ENCODE results near the gene BRSK2.

The BRSK2 gene

GRCh38 chr11:1454576-1454975, 64.8 kb downstream of the BRSK2 start:
- DNase-seq: no peak

DNA sequence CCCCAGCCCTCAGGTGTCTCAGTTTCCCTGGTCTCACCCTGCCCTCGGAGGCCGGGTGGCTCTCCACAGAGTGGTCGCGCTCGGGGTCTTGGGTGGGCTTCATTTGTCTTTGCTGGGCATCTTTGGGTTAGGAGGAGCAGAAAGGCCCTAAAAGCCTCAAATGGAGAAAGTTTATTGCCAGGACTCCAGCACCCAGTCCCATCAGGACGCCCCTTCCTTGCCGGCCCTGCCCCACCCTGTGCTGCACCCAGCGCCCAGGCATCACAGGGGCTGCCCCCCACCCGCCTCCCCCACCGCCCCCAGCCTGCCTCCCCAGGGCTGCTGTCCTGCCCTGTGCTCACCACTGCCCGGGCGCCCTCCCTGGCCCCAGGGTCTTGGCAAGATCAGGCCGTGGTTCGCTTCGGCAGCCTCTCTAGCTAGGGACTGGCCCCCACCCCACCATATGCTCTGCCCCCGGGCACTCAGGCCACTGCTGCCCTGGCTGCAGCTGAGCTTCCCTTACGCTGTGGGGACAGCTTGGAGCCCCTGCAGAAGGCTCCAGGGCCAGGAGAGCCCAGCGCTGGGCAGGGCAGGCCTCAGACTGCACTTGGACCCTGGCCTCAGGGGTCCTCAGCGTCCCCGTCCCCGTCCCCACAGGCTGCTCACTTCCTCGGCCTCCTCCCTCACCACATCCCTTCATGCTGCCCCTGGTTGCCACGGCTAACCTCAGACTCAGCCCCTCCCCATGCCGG, 65.5 kb downstream of the BRSK2 start:
- DNase-seq: no peak

- DNase-seq: no peak
Observed at GRCh38 chr11:1455763-1456060, 66.0 kb downstream of the BRSK2 start.

GRCh38 chr11:1456176-1456575, 66.4 kb downstream of the BRSK2 start:
- no peak for DNase-seq

- no peak for DNase-seq
Observed at GRCh38 chr11:1456596-1457325, 67.0 kb downstream of the BRSK2 start.

- no peak for DNase-seq
Observed at GRCh38 chr11:1457326-1457680, 67.6 kb downstream of the BRSK2 start.

DNA sequence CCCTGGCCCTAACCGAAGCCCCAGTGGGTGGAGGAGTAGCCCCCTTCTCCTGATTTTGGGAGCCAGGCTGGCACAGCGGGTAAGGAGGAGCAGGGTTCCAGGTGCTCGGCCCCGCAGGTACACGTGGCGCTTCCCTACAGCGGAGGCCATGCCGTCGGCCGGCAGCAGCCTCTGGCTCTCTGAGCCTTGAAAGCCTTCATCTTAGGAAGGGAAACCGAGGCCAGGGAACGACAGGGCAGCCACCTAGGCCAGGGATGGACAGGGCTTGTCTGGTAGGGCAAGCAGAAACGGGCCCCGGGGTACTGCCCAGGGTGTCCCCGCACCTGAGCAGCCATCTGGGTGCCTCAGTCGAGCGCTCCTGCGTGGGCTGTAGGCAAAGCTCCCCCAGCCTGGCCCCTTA, 68.1 kb downstream of the BRSK2 start:
- no peak for DNase-seq

- DNase-seq: no peak
Observed at GRCh38 chr11:1458340-1459218, 68.8 kb downstream of the BRSK2 start.

DNA sequence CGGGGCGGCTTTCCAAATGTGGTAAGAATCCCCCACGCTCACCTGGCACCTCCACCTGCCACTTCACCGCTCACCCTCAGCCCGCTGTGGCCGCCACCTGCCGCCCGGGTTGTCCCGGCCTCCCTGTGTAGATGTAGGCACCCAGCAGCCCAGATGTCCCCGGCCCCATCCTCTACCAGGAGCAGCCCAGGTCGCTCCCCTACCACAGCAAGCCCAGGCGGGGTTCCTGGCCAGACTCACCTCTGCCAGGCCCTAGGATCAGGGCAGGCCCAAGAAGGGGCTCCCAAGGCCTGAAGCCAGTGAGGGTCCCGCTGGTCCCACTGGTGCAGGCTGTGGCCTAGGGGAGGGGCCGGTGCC, 69.5 kb downstream of the BRSK2 start:
- no peak for DNase-seq

- DNase-seq: no peak
Observed at GRCh38 chr11:1459764-1460395, 70.1 kb downstream of the BRSK2 start.

DNA sequence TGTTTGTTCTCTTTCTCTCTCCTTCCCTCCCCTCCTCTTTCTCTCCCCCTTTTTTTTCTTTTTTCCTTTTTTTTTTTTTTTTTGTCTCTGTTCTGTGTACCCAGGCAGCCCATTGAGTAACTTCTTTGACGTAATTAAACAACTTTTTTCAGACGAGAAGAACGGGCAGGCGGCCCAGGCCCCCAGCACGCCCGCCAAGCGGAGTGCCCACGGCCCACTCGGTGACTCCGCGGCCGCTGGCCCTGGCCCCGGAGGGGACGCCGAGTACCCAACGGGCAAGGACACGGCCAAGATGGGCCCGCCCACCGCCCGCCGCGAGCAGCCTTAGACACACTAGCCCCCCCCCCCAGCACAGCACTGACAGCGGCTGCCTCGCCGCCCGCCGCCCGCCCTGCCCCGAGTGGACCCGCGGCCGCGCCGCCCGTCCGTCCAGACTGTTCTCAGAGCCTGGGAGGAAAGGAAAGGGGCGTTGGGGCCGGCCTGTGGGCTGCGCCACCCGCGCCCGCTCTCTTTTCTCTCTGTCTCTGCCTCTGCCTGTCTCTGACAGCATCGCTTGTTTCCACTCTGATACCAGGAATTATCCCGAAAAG, 70.8 kb downstream of the BRSK2 start:
- DNase-seq: no peak

GRCh38 chr11:1460986-1461825, 71.5 kb downstream of the BRSK2 start:
- no peak for DNase-seq

DNA sequence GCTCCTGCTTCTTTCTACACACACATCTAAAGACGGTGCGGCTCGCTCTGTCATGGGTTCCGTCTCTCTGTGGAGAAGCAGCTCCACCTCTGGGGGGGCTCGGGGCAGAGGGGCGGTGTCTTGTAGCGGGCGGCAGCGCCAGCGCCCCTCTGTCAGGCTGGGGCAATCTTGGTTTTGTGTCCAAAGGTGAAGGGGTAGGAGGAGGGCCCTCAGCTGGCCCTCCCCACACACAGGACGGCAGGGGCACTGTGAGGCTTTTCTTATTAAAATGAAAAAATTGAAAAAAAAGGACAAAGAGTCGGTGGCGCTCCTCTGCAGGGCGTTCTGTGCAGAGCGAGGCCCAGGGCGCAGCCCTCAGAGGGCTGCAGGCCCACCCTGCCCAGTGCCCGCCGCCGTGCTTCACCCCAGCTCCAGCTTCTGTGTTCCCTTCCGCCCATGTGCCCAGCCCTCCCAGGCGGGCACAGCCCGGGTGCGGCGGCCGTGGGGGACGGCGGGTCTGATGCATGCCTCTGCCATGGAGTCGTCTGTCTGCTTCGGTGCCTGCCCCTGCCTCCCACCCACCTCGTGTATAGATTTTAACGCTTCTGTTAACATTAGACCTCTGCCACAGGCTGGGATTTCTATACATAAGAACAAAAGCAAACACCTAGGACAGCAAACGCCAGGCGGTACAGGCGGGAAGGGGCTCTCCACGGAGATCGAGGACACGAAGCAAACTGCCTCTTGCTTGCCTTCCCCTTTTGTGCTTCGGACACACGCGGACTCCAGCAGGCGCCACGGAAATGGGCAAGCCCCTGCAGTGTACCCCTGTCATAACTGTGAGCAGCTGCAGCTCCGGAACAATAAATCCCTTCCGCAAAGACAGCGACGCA, 72.3 kb downstream of the BRSK2 start:
- DNase-seq: no peak

- no peak for DNase-seq
Observed at GRCh38 chr11:1462698-1462975, 72.9 kb downstream of the BRSK2 start.

- no peak for DNase-seq
Observed at GRCh38 chr11:1463056-1463455, 73.3 kb downstream of the BRSK2 start.

GRCh38 chr11:1466784-1467183, 77.0 kb downstream of the BRSK2 start:
- DNase-seq: no peak

- no peak for DNase-seq
Observed at GRCh38 chr11:1467270-1467669, 77.5 kb downstream of the BRSK2 start.

GRCh38 chr11:1468002-1468401, 78.3 kb downstream of the BRSK2 start:
- DNase-seq: no peak

DNA sequence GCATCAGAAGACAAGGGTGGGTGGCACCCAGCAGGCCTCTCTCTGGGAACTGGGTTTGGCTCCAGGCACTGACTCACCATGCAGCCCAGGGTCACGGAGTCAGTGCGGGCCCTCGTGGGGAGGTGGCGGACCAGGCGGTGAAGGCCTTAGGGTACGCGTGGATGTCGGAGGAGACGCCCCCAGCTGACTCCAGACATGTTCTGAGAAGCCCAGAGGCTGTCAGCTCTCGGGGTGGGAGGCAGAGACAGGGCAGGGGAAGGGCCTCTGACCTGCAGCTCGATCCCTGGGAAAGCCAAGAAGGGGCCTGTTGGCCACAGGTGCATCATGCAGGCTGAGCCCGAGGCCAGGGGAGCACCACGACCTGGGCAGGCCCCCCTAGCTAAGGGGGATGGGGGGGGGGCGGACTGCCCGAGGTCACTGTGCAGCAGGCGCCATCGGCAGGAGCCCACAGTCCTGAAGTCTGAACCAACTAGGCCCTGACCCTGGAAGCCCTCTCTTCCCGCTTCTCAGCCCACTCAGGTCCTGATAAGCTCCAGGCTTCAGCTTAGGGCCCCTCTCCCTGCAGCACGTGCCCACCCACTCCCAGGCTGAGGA, 78.8 kb downstream of the BRSK2 start:
- no peak for DNase-seq

GRCh38 chr11:1469287-1469910, 79.7 kb downstream of the BRSK2 start:
- DNase-seq: no peak

Data from stimulated activated CD4-positive, alpha-beta T cell treated with anti-CD3 and anti-CD28 coated beads, Interleukin-2, amount 100 ng/mL, for 48 hours (primary cell).